Non-pigmented ciliary epithelial cell (primary cell): ENCODE results near the gene MDFI.

Source experiments
- DNase-seq: peaks from one replicate; pipeline ENCODE4 v3.0.0-alpha.2; 2010; ENCODE audit warnings: low read depth

MDFI gene

GRCh38 chr6:41672816-41673703, 34.8 kb downstream of the MDFI start:
- no peak for DNase-seq

DNA sequence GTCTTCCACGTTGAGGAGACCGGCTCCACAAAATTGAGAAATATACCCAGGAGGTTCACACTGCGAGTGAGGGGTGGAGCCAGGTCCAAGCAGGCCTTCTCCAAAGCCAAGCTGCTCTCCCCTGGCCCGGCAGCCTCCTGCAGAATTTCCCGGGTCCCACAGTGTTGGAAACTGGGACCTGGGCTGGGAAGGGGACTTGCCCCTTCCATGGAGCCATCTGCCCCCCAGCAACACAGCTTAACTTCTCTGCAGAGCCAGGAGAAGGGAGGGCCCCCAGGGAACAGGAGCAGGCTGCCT, 35.4 kb downstream of the MDFI start:
- no peak for DNase-seq

- DNase-seq: no peak
Measured at GRCh38 chr6:41674231-41675000, 36.1 kb downstream of the MDFI start.

- no peak for DNase-seq
Measured at GRCh38 chr6:41675176-41675775, 37.0 kb downstream of the MDFI start.

DNA sequence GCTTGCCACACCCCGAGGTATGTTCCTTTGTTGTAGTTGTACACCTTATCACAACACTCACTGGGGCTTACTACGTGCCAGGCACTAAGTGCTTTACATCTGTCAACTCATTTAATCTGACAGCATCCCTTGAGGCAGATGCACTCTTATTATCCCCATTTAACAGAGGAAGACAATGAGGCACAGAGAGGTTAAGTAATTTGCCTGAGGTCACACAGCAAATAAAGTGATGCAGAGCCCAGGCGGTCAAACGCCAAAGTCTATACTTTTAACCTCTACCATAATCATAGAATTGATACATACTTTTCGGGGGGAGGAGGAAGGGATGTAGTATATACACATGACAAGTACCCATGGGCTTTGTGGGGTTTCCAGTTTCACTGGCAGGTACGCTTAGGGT, 37.7 kb downstream of the MDFI start:
- DNase-seq: no peak

DNA sequence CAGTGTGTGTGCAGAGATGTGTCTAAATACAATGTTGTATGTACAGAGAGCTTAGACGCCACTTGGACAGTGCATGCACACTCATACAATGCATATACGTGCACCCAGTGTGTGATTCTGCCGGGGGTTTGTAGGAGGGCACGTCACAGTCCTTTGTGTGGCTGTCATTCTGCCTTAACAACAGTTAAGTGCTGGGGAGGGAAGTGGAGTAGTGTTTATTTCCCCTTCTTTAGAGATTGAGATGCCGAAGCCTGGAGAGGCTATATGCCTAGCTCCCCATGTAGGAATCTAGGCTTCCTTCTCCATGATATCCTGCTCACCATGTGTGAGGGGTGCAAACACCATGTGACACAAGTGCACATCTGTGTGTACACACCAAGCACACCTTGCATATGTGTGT, 38.2 kb downstream of the MDFI start:
- no peak for DNase-seq

DNA sequence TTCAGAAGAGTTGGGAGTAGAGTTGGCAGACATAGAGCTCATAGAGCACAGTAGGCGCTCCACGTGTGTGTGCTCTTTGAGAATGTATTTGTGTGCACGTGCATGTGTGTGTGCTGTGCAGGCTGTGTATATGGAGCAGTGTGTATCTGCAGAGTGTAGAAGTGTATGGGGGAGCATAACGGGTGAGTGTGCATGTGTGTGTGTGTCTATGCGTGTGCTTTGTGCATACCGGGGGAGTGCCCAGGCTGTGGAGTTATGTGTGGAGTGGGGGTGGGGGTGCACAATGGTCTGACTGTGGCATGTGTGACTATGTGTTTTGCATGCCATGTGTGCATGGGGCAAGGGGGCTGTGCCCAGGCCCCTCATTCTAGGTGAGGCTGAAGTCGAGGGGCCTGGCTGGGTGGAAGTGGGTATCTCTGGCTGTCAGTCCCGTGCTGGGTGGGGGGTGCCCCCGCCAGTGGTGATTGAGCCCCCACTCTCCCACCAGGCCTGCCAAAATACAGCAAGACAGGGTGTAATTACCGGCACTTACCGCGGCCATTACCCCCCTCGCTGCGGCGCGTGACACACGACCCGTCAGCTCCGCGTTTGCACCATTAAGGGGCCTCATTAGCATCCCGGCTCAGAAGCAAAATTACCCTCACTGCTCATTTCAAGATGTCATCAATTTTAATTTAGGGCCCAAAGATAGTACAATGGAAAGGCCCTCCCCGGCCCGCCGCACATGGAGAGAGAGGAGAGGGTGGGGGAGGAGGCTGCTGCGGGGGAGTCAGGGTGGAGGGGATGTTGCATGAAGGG, 39.1 kb downstream of the MDFI start:
- DNase-seq: no peak

- DNase-seq: no peak
Measured at GRCh38 chr6:41678511-41679084, 40.3 kb downstream of the MDFI start.

- no peak for DNase-seq
Measured at GRCh38 chr6:41679696-41680095, 41.4 kb downstream of the MDFI start.

DNA sequence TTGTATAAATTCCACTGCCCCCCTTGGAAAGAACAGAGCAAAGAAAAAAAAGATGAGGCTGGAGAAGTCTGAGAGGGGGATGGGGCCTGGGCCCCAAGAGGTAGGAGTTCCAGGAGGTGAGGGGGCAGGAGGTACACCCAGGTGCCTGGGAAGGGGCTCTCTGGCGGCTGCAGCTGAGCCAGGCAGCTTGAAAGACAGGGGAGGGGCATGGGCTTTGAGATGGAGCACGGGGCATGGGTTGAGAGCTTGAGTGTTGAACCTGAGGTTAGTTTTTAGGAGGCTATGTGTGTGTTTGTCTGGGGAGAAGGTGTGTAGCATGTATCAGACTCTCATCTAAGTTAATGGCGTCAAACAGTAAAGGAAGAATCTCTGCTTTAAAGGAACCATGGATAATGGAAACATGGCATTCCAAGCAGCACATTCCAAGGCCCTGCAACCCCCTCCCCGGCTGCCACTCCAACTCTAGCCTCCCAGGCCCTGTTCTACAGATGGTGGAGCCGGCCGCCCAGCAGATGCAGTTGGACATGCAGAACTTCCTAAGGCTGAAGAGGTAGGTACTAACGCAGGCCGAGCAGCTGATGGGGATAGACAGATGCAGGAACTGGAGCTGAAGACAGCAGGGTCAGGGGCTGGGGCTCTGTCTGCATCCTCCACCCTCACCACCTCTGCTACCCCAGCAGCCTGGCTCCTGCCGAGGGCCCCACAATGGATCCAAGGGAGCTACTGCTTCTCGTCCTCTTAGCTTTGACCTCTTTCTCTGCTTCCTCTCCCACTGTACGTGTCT, 42.1 kb downstream of the MDFI start:
- no peak for DNase-seq

- peak; percentile 69 for DNase-seq
Measured at GRCh38 chr6:41682056-41682477, 43.8 kb downstream of the MDFI start.

DNA sequence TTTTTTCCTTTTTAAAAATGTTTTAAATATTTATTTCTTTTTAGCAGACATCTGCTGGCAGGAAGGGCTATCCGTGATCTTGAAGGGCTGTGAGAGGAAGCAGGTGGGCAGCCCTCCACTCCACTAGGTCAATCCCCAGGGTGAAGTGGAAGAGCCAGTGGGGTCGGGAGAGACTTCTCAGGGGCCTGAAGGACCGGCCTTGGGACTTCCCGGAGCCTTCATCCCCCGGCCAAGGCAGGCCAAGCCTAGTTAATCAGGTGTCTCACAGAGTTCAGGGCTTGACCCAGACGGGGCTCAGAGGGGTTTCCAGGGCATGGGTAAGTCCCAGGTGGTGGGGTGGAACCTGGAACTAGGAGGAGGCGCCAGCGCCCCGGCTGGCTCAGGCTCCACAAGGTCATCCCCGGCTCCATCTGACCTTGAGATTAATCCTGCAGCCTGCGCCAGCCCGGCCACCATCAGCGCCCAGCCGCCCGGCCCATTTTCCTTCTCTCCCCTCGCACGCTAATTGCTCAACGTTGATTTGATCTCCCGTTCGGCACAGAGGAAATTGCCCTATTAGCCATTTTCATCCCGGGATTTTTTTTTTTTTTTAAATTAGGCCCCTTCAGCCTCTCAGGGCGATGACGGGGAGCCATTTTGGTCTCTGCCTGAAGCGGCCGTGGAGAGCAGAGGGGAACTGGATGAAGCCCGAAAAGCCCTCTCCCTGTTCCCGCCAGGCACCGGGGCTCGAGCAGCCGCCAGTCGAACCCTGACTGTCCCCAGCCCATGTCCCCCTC, 44.4 kb downstream of the MDFI start:
- no peak for DNase-seq

- no peak for DNase-seq
Measured at GRCh38 chr6:41683273-41683522, 44.9 kb downstream of the MDFI start.

DNA sequence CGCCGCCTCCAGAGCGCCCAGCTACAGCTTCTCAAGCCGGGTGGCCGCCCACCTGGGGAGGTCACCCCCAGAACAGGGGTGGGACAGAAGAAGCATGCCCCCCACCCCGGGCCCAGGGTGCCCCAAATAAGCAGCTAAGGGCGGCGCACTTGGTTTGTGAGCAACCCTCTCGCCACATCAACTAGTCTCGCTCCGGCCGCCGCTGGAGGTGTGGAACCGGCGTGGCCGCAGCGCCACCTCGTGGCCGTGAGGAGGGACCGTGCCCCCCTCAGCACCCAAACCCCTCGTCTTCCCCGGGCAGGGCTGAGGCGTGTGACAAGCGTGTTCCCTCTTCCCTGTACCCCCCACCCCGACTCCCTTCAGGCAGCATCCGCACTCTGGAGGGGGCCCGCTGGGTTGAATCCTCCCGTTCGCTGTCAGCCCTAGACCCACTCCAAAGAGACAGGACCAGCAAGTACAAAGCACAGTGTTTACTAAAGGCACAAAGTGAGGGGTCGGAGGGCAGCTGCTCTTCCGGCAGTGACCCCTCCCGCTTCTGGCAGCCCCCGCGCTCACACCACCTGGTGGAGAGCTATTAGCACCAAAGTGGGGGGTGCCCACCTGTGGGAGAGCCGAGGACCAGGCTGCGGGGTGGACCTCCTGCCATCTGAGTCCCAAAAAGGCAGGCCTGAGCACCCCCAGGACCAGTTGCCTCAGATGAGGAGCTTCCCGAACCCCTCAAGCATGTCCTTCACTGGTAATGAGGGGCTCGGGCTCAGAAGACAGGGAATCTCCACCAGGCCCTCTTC, 45.4 kb downstream of the MDFI start:
- DNase-seq: no peak

- no peak for DNase-seq
Measured at GRCh38 chr6:41684311-41685180, 46.3 kb downstream of the MDFI start.

DNA sequence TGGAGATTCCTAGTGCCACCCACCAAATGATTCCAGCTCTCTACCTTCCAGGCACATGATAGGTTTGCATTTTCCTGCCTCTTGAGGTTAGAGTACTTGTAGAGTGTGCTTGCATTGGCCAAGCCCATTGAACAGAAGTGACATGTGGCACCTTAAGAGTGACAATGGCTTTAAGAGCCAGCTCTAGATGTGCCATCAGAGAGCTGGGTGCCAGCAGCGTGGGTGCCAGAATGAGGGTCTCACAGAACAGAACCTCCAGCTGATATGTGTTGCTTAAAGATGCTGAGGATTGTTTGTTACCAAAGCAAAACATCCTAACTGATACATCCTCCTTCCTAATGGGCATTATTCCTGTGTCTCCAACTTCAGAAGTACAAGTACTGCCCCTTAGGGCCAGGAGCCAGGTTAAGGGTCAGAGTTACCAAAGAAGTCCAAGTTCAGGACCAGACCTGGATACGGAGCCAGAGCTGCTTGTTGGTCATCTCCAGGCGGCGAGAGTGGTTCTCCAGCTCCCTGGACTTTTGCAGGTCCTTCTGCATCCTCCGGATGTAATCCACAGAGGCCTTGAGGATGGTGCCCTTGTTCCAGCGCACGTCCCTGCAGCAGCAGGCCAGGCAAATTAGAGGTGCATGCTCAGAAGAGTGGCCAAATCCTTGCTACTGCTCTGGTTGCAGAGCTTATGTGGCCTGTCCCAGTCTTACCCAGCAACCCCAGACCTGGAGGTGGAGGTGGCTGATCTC, 47.5 kb downstream of the MDFI start:
- DNase-seq: no peak

DNA sequence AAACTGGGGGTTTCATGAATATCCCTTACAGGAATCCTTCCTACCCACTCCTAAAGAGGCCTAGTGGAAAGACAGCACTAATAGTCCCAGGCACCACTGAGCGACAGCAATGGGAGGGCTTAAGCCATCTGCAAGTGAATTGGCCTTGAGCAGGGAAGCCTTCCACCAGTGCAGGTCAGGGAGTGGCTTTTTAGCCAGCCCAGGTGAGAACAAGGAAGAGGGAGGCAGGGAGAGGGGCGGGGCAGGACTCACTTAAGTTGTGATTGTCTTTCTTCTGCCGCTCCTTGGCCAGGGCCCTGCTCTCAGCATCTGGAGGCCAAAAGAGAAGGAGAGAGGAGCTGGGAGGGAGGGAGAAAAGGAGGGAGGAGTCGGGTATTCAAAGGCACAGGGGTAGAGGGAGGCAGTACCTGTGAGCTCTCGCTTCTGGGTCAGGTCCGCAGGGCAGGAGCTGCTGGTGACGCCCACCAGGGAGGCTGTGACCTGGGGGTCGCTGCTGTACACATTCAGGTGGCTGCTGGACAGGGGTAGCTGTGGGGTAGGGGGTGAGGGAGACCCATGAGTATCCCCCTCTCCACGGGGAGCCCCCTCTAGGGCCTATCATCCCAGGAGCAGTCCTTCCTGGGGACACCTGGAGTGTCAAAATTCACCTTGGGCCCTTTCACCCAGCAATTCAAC, 49.4 kb downstream of the MDFI start:
- DNase-seq: no peak
